Activated gamma-delta T cell treated with Interleukin-2 at 50 U/mL for 16 hours (primary cell): ENCODE data around the gene RHOT2.

Experiments used
- DNase-seq: peaks from one replicate; pipeline ENCODE4 v3.0.0-alpha.2; 2020

RHOT2 gene

DNA sequence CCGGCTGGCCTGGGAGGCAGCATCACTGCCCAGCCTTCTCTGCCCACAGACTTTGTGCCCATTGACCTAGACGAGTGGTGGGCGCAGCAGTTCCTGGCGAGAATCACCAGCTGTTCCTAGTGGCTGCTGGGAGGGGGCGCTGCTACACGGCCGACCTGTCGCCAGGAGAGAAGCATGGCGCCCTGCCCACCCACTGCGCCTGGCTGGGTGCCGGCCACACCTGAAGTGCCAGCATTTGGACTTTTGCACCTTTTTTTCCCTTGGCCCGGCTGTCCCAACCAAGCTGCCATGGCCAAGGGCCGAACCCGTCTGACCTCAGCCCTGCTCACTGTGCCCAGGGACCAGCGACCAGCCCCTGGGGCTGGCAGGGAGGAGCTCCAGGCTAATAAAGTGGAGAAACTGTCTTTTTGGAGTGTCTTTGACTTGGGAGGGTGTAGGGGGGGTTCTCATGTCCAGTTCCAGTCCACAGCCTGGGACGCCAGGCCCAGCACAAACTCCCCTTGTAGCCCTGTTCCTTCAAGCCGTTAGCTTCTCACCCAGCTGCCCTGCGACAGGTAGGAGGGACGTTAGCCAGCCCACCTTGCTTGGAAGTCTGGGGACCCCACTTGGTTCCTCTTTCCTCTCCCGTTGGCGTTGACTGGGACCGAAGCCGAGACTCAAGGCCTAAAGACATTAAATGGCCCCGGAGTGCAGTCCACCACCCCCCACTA is 19.7 kb upstream of the RHOT2 start:
- no peak for DNase-seq

DNA sequence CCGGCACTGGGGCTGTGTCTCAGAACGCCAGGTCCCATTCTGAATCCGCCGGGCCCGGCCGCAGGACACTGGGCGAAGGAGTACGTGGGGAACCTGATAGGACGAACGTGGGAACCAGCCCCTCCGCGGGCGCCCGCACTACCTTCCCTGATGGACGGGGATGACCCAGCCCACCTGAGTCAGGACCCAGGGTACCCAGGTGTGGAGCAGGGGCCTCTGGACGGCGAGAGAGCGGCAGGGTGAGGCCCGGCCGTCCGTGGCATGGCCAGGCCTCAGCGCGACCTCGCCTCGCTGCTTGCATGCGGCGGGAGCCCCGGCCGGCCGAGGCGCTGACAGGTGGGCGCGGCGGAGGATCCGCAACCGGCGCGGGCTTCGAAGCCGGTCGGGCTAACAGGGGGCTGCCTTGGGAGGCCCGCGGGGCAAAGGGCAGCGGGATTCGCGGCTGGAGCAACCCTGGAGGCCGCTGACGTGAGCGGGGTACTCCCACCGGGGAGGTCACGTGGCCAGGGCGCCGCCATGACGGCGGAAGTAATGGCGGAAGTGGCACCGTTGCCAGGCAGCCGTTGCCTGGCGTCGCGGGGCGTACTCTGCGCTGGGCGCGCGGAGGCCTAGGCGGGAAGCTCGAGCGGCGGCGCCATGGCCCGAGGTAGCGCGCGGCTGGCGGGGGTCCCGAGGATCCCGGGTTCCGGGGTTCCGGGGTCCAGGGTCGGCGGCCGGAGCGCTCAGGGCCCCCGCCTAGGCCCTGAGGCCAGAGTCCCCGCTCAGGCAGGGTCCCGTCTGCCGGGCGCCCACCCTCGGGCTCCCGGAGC is 18.9 kb upstream of the RHOT2 start, which contains the start of gene WDR90:
Gene WDR90 (plus strand): TSS at position 585 of the 809 bp plus-strand sequence. CDS start 52 bp downstream, at position 637.
- DNase-seq: peak; percentile 89

DNA sequence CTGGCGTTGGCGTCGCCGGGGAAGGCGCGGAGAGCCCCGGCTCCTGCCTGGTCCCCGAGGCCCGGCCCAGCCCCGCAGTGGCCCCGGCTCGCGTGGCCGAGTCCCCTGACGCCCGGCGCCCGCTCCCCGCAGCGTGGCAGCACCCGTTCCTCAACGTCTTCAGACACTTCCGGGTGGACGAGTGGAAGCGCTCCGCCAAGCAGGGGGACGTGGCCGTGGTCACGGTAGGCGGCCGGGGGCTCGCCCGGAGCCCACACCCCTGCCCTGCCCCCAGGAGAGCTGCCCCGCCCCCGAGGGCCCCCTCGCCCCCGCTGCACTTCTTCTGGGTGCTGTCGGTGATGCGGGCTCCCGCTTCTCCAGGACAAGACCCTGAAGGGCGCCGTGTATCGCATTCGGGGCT is 18.3 kb upstream of the RHOT2 start:
- DNase-seq: no peak

DNA sequence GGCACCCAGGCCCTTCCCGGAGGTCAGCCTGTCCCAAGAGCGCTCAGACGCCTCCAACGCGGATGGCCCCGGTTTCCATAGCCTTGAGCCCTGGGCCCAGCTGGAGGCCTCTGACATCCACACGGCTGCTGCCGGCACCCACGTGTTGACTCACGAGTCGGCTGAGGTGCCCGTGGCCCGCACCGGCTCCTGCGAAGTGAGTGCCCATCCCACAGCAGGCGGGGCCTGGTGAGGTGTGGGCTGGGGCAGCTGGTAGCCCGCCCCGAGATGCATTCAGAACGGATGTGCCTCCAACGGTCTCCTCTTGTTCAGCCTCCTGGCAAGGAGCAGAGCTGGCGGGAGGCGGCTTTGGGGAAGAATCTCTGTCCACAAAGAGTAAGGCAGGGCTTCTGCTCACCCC is 16.1 kb upstream of the RHOT2 start:
- no peak for DNase-seq

DNA sequence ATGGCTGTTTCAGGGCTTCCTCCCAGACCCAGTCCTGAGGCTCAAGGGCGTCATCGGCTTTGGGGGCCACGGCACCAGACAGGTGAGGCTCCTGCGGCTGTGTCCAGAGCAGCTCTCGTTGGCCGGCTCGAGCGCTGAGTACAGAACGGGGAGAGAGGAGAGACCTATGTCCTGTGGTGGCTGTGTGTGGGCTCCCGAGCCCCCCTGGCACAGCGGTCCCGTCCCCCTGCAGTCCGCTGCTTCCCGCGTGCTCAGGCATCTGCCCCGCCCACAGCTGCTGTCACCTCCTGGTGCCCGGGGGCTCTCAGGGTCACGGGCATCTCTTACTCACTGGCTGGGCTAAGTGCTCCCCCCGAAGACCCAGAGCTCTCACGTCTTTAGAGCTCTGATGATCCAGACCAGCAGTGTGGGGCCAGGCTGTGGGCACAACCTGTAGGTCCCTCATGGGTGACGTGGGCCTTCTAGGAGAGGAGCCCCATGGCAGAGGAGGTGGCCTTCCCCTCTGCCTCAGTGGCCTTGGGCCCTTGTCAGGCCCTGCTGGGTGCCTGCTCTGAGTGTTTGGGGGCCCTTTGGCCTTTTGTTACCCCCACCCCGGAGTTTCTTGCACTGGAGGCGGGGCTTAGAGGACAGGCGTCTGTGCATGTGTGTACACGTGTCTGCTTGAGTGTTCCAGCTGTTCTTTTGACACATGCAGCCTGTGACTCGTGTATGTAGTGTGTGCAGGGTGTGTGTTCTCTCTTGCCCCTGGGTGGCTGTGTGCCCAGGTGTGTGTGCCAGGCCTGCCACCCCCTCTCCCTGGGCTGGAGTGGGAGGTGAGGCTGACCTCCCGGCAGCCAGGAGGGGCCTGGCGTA is 15.3 kb upstream of the RHOT2 start:
- DNase-seq: no peak

DNA sequence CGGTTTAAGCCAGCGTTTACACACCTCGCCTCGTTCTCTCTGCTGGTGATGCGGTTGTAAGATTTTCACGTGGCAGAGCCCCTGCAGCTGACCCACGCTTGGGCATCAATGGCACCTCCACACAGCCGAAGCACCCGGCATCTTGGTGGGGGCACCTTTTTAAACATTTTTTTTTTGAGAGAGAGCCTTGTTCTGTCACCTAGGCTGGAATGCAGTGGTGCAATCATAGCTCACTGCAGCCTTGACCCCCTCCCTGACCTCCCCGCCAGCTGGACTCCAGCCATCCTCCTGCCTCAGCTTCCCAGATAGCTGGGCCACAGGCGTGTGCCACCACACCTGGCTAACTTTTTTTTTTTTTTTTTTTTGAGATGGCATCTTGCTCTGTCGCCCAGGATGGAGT is 13.9 kb upstream of the RHOT2 start:
- no peak for DNase-seq

DNA sequence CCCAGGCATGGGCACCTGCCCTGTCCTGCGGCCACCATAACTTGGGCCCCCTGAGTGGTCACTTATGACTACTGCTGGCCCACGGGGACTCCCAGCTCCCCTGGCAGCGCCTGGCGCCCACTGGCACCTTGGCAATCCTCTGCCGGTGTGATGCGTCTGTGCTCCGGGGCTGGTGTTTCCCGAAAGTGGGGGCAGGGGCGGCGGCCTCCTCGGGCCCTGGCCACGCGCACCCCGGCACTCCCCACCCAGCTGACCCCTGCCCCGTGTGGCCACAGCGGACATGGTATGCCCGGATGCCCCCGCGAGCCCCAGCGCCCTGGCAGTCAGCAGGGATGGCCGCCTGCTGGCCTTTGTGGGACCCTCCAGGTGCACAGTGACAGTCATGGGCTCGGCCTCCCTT is 10.4 kb upstream of the RHOT2 start:
- DNase-seq: no peak

DNA sequence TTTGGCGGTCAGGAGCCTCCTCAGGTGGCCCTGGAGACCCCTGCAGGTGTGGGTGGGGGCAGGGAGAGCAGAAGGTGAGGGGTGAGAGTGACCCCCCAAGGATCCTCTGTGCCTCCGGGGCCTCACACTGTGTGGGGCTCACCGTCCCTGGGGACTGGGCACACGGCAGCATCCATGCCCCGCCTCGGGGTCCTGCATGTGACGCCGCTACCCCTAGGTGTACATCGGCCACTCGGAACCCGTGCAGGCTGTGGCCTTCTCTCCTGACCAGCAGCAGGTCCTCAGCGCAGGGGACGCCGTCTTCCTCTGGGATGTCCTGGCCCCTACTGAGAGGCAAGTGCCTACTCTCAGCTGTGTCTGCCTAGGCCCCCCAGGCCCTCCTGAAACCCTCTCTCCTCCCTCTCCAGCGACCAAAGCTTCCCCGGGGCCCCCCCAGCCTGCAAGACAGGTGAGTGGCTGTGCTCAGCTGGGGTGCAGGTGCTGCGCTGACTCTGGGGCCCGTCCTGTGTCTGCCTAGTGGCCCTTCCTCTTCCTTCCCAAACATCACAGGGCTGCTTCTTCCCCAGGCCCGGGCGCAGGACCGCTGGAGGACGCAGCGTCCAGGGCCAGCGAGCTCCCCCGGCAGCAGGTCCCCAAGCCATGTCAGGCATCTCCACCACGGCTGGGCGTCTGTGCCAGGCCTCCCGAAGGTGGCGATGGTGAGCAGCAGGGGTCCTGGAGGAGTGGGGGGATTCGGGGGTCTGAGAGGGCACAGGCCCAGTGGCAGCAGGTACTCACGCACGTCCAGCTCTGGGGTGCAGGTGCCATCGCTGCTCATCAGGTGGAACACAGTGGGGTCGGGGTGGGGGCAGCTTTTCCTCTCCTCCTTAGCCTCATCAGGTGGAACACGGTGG is 9.0 kb upstream of the RHOT2 start:
- no peak for DNase-seq

DNA sequence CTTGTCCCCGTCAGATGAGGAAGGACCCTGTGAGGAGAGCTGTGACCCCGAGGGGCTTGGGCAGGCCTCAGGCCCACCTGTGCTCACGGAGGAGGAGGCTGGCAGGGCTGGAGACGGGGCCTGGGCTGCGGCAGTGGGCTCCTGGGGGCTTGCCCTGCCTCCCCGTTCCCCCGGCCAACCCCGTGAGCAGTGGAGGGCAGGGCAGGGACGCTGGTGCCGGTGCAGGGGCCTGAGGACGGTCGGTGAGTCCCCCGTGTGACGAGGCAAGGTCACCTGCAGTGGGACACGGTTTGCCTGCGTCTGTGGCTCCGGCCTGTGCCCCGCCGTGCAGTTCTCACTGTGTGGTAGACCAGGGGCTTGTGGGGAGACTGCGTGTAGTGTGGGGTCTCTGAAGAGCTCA is 8.3 kb upstream of the RHOT2 start:
- DNase-seq: no peak

DNA sequence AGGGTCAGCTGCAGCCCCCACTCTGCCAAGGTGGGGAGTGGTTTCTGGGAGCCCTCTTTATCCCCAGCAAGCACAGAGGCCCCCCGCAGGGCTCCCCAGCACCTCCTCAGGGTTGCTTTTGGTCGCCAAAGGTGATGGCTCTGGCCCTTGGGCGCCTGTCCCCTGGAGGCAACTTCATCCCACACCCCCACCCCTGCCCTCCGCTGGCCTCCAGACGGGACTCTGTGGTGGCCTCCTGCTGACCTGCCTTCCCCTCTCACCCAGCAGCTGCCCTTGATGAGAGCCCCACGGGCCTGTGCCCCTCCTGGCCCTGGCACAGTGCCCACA is 7.8 kb upstream of the RHOT2 start:
- no peak for DNase-seq

DNA sequence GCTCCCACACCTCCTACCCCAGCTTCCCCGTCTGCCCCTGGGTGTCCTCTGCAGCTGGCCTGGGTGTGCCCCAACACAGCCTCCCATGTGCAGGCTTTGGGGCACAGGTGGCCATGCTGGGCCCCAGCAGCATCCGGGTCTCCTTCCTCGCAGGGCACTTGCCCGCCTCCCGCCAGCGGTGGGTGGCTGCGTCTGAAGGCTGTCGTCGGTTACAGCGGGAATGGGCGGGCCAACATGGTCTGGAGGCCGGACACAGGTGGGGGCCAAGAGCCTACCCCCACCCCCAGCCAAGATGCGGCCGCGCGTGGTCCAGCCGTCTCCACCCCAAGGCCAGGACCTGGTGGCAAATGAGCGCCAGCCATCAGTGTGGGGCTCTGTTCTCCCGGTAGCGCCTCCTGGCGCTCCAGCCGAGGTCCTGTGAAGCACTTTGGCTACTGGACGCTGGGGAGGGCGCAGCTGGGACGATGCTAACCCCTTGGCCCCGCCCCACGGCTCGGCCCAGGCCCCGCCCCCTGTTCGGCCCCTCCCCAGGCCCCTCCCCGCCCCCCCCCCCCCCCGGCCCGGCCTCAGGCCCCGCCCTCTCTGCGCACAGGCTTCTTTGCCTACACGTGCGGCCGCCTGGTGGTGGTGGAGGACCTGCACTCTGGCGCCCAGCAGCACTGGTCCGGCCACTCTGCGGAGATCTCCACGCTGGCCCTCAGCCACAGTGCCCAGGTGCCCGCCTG is 7.3 kb upstream of the RHOT2 start:
- peak; percentile 54 for DNase-seq

DNA sequence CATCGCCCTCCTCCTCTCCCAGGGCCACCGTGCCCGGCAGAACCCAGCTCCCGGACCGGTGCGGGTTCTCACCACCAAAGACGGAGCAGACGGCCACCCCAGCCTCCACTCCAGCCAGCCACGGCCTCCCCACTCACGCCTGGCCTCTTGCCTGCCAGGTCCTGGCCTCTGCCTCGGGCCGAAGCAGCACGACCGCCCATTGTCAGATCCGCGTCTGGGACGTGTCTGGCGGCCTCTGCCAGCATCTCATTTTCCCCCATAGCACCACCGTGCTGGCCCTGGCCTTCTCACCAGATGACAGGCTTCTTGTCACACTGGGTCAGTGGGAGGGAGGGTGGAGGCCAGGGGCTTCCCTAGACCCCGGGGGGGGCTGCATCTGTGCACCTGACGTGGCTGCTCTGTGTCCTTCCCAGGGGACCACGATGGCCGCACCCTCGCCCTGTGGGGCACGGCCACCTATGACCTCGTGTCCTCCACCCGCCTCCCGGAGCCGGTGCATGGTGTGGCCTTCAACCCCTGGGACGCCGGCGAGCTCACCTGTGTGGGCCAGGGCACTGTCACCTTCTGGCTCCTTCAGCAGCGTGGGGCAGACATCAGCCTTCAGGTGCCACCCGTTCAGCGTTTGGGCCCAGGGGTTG is 6.6 kb upstream of the RHOT2 start:
- DNase-seq: no peak

DNA sequence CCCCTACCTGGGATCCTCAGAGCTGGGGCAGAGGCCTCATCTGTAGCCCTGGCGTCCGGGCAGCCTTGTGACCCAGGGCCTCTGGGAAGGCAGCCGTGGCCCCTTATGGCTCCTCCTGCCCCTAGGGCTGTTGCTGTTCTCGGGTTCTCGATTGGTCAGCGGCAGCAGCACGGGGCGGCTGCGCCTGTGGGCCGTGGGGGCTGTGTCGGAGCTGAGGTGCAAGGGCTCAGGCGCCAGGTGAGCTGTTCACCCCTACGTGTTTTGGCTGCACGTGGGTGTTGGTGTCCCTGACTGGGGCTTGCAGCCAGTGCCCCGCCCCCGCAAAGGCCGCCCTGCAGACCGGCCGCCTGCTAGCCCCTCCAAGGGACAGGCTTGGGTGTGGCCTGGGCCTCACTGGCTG is 5.8 kb upstream of the RHOT2 start:
- DNase-seq: no peak

DNA sequence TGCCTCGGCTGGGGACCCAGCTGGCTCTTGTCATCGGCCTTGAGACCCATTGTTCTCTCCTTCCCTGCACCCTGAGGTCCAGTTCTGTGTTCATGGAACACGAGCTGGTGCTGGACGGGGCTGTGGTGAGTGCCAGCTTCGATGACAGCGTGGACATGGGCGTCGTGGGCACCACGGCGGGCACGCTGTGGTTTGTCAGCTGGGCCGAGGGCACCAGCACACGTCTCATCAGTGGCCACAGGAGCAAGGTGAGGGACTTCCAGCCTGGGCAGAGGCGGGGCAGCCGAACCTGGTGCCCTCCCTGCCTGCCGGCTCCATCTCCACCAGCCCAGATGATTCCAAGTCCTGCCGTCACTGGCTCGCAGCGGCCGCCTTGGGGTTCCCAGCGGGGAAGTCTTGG is 5.3 kb upstream of the RHOT2 start:
- DNase-seq: no peak

DNA sequence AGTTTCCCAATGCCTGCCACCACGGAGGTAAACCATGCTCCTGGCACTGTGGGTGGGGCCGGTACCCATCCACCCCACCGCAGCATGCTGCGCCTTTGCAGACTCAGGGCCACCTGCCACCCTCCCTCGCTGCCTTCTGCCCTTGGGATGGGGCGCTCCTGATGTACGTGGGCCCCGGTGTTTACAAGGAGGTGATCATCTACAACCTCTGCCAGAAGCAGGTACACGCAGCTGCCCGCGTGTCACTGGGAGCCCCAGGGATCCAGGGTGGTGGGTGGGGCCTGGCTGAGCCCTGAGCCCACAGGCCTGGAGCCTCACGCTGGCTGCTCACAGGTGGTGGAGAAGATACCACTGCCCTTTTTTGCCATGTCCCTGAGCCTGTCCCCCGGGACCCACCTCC is 1.4 kb upstream of the RHOT2 start:
- DNase-seq: no peak

DNA sequence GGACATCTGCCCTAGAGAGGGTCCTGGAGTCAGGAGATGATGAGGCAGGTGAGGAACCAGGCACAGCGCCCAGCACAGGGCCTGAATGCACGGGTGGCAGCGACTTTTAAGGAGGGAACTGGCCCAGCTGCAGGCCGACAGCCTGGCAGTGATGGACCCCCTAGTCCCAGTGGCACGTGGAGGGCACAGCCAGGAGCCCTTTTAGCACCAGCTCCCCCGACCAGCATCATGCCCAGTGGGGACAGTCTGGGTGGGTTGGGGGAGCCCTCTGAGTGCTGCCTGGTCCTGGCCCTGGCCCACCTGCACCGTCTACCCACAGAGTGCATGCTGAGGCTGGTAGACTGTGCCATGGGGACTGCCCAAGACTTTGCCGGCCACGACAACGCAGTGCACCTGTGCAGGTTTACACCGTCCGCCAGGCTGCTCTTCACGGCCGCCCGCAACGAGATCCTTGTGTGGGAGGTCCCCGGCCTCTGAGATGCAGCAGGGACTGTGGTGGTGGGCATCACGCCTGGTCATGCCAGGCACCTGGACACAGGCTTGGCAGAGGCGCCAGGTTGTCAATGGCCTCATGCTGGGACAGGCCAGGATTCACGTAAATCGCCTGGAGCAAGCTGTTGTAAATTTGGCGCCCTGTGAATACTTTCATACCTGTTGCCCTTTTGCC is 686 bp upstream of the RHOT2 start:
- DNase-seq: no peak

DNA sequence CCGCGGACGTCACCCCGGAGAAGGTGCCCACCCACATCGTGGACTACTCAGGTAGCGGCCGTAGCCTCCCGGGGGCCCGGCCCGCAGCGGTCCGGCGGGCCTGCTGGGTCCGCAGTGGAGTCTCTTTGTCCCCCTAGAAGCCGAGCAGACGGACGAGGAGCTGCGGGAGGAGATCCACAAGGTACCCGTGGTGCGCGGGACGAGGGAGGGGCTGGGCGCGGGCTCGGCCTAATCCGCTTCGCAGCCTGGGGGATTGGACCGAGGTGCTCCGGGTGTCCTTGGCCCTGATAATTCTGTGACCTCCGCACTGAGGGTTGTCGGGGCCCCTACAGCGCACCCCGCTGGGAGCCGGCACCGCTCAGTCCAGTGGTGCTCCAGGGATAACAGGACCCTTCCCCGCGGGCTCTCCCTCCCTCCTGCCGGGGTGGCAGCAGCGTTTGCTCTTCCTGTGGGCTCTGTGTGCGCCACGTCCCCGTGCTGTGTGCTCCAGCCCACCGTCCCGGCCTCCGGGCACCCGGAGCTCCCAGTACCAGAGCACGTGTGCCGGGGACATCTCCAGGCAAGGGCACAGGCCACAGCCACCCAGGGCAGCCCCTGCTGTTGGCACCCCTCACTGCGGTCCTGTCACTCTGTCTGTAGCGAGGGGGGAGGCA is 713 bp downstream of the RHOT2 start:
- DNase-seq: no peak

DNA sequence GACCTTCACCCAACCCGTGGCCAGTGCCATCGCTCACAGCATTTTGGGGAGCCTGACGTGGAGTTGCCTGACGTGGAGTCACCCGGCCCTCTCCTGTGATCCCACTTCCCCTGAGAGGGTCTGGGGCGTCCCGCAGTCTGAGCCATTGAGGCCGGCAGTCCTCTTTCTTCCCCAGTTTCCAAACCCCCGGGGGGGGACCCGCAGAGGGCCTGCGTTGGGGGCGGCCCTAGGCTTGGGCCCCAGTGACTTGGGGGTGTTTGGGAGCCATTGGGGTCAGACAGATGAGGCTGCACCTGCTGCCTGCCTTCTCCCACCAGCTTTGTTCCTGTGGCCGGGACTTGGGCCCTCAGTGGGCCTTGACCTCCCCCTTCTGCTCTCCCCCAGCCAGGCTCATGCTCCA is 1.7 kb downstream of the RHOT2 start:
- DNase-seq: no peak

DNA sequence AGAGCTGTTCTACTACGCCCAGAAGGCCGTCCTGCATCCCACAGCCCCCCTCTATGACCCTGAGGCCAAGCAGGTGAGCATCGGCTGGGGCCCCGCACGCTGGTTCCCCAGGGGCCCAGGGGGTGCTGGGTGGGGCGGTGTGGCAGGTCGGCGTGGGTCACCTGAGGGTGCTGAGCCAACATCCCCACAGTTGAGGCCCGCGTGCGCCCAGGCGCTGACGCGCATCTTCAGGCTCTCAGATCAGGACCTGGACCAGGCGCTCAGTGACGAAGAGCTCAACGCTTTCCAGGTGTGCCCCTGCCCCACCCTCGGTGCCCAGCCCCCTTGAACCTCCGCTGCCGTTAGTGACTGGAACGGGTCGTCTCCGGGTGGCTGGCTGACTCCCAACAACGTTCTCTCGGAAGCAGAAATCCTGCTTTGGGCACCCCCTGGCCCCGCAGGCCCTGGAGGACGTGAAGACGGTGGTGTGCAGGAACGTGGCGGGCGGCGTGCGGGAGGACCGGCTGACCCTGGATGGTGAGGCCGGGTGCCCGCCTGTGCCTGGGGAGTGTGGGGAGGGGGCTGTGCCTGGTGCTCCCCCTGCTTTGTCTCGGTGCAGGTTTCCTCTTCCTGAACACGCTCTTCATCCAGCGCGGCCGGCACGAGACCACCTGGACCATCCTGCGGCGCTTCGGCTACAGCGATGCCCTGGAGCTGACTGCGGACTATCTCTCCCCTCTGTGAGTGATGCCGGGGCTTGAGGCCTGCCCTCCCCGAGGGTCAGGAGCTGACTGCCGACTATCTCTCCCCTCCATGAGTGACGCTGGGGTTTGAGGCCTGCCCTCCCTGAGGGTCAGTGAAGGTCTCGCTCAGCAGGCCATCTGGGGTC is 2.8 kb downstream of the RHOT2 start:
- no peak for DNase-seq
